LoVo (cell line): Measurements from ENCODE around the gene TNS3.

Experiments used
- DNase-seq: peaks from one replicate; pipeline ENCODE4 v3.0.0-alpha.2; 2016; ENCODE audit warnings: low spot score

Gene TNS3

GRCh38 chr7:47405921-47406800 lies 175.8 kb downstream of the TNS3 start:
- DNase-seq = peak; percentile 62

- no peak for DNase-seq
Observed at GRCh38 chr7:47405286-47405904, 176.5 kb downstream of the TNS3 start.

GRCh38 chr7:47404010-47404409 lies 177.9 kb downstream of the TNS3 start:
- no peak for DNase-seq

GRCh38 chr7:47402941-47403866 lies 178.7 kb downstream of the TNS3 start:
- no peak for DNase-seq

GRCh38 chr7:47401611-47402570 lies 180.0 kb downstream of the TNS3 start:
- no peak for DNase-seq

GRCh38 chr7:47400741-47401206 lies 181.1 kb downstream of the TNS3 start:
- no peak for DNase-seq

GRCh38 chr7:47400001-47400400 lies 181.9 kb downstream of the TNS3 start:
- DNase-seq = no peak

- no peak for DNase-seq
Observed at GRCh38 chr7:47394751-47395252, 187.1 kb downstream of the TNS3 start.

GRCh38 chr7:47394216-47394615 lies 187.7 kb downstream of the TNS3 start:
- no peak for DNase-seq

- DNase-seq = no peak
Observed at GRCh38 chr7:47393406-47393805, 188.5 kb downstream of the TNS3 start.

- no peak for DNase-seq
Observed at GRCh38 chr7:47392241-47392759, 189.6 kb downstream of the TNS3 start.

- no peak for DNase-seq
Observed at GRCh38 chr7:47391726-47392125, 190.2 kb downstream of the TNS3 start.

- DNase-seq = no peak
Observed at GRCh38 chr7:47390914-47391313, 191.0 kb downstream of the TNS3 start.

GRCh38 chr7:47389923-47390630 lies 191.8 kb downstream of the TNS3 start:
- no peak for DNase-seq

- no peak for DNase-seq
Observed at GRCh38 chr7:47389171-47389922, 192.6 kb downstream of the TNS3 start.

- no peak for DNase-seq
Observed at GRCh38 chr7:47387506-47387905, 194.4 kb downstream of the TNS3 start.

GRCh38 chr7:47386273-47386835 lies 195.6 kb downstream of the TNS3 start:
- DNase-seq = no peak

- no peak for DNase-seq
Observed at GRCh38 chr7:47385536-47386125, 196.3 kb downstream of the TNS3 start.
